ENCODE data around the gene HOXC11. TPM values are rescaled to one million over a fixed set of nuclear protein-coding genes. Genes with fewer than 3 reads are reported as not detected.

HOXC11 gene
- total RNA-seq, 2 experiments from 2014 or later, result not detected

DNA sequence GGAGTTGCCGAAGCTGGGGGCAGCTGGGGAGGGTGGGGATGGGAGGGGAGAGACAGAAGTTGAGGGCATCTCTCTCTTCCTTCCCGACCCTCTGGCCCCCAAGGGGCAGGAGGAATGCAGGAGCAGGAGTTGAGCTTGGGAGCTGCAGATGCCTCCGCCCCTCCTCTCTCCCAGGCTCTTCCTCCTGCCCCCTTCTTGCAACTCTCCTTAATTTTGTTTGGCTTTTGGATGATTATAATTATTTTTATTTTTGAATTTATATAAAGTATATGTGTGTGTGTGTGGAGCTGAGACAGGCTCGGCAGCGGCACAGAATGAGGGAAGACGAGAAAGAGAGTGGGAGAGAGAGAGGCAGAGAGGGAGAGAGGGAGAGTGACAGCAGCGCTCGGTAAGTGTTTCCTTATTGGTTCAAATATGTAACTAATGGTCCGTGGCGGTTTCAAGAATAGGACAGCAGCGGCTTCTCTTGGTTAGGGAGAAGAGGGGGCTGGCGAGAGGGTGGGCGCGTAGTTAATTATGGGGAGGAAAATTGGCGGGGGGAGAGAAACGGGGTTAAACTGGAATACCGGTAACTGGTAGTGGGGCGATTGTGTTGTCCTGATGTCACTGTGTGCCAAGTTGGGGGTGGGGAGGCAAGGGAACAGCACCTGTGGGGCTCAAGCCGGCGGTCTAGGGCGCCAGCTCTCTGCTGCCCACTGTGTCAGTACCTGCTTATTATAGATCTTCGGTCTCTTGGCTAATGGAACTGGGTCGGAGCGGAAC lies 44.3 kb downstream of the HOXC11 start:
- H3K9me3 Mint-ChIP-seq (ENCODE audit: insufficient read depth), result no peaks in the 10 kb centered on the region
- POLR2A ChIA-PET, result interaction anchor here (0.7 to 1.1 kb wide), 2 partner anchors 10 to 19 kb away, joined by 6 read pairs; no protein-coding TSS in a partner anchor
- H3K4me1 Mint-ChIP-seq (ENCODE audit: low read depth), result peaks cover 27% of the 10 kb centered on the region
- ATAC-seq (peak; percentile 58), DNase-seq (no peak)
- H3K27me3 Mint-ChIP-seq (ENCODE audit: low read depth), result peaks cover 80% of the 10 kb centered on the region
- CTCF ChIA-PET, result interaction anchor here (0.5 to 3.1 kb wide), 16 partner anchors 8 to 225 kb away, joined by 3 to 16 read pairs (median 4); partner anchors contain the start of genes HOXC5, HOXC8 and HOXC9
- H3K27ac Mint-ChIP-seq, result peak overlapping the region; percentile 46
- H3K4me3 Mint-ChIP-seq, result peak overlapping the region; percentile 80
- no peaks in the 10 kb centered on the region for H3K36me3 Mint-ChIP-seq (ENCODE audit: low read depth)

- Mint-ChIP-seq H3K9me3 (ENCODE audit: insufficient read depth) (no peaks in the 10 kb centered on the region), H3K27ac (peak overlapping the region; percentile 46), H3K36me3 (ENCODE audit: low read depth) (no peaks in the 10 kb centered on the region), H3K4me3 (peak overlapping the region; percentile 80), H3K27me3 (ENCODE audit: low read depth) (peaks cover 80% of the 10 kb centered on the region), H3K4me1 (ENCODE audit: low read depth) (peaks cover 27% of the 10 kb centered on the region)
- DNase-seq (peak; percentile 83), ATAC-seq (peak; percentile 91)
- CTCF ChIA-PET, result interaction anchor here (0.5 to 3.1 kb wide), 14 partner anchors 9 to 225 kb away, joined by 3 to 16 read pairs (median 4); partner anchors contain the start of genes HOXC5, HOXC8 and HOXC9
- POLR2A ChIA-PET, result interaction anchor here (1.1 kb wide), 1 partner anchor 9 kb away, joined by 6 read pairs; no protein-coding TSS in a partner anchor
Measured at GRCh38 chr12:54017878-54018467, 45.0 kb downstream of the HOXC11 start.

DNA sequence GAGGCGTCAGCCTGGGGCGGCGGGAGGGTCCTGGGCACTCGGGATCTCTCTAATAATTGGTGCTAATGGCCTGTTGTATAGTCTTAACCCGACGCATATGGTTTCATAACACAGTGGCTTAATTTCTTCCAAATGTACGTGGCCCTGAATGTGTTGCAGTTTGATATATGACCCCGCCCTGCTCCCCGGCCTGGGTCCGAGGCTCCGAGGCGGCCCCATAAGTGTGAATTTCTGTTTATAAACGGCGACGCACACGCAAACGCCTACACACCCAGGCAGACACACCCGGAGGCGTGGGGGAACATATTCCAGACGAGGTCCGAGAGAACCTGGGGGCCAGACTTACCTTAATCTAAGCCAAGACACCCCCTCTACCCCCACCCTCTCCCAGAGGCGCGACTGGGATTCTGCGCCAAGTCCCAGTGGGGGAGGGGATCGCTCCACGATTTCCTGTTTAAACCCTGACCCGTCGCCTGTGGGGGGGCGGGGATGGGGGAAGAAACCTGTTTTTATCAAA lies 45.6 kb downstream of the HOXC11 start:
- peak overlapping the region; percentile 6 for H3K27ac Mint-ChIP-seq
- H3K4me3 Mint-ChIP-seq, result peak overlapping the region; percentile 80
- POLR2A ChIA-PET, result no interaction called here

DNA sequence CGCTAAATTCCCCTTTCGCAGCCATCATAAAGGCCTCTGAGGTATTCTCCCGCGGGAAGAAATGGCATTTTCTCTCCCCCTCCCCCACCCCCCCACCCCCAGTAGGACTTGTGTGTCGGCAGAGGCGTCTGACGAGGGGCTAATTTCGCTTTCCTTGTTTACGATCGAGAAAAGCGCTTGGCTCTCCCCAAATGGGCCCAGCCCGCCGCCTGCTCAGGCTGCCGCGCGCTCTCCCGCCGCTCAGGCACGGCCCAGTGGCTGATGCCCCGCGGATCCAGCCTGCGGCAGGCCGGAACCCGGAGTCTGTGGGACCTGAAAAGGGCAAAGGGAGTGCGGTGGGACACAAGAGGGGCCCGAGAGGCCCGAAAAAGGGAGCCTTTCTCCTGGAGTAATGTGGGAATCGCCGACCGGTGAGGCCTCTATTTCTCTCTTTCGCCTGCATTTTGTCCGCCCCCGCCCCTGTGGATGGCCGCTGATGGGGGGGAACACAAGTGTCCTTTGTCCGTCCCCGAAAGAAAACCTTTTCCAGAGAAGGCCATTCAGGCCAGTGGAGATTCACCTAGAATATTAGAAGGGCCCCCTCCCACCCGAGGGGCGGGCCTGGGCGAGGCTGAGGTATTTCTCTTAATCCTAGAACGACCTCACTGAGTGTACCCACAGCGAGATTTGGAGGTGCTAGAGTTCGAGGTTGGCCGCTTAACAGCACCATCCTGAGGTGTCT lies 46.3 kb downstream of the HOXC11 start:
- no peak overlapping the region for H3K27ac Mint-ChIP-seq
- ATAC-seq (no peak), DNase-seq (no peak)
- peaks cover 27% of the 10 kb centered on the region for H3K4me1 Mint-ChIP-seq (ENCODE audit: low read depth)
- CTCF ChIA-PET, result interaction anchor here (1.6 kb wide), 1 partner anchor 13 kb away, joined by 5 read pairs; the partner anchor contains the start of gene HOXC5
- POLR2A ChIA-PET, result no interaction called here
- no peaks in the 10 kb centered on the region for H3K9me3 Mint-ChIP-seq (ENCODE audit: insufficient read depth)
- H3K27me3 Mint-ChIP-seq (ENCODE audit: low read depth), result peaks cover 80% of the 10 kb centered on the region
- H3K36me3 Mint-ChIP-seq (ENCODE audit: low read depth), result no peaks in the 10 kb centered on the region
- no peak overlapping the region for H3K4me3 Mint-ChIP-seq

More for the DNA sequence above, 45.6 kb downstream of the HOXC11 start:
- DNase-seq (no peak), ATAC-seq (no peak)
- Mint-ChIP-seq H3K4me1 (ENCODE audit: low read depth) (peaks cover 27% of the 10 kb centered on the region), H3K9me3 (ENCODE audit: insufficient read depth) (no peaks in the 10 kb centered on the region), H3K27me3 (ENCODE audit: low read depth) (peaks cover 80% of the 10 kb centered on the region), H3K36me3 (ENCODE audit: low read depth) (no peaks in the 10 kb centered on the region)
- CTCF ChIA-PET, result interaction anchor here (1.2 kb wide), 1 partner anchor 172 kb away, joined by 5 read pairs; no protein-coding TSS in a partner anchor

DNA sequence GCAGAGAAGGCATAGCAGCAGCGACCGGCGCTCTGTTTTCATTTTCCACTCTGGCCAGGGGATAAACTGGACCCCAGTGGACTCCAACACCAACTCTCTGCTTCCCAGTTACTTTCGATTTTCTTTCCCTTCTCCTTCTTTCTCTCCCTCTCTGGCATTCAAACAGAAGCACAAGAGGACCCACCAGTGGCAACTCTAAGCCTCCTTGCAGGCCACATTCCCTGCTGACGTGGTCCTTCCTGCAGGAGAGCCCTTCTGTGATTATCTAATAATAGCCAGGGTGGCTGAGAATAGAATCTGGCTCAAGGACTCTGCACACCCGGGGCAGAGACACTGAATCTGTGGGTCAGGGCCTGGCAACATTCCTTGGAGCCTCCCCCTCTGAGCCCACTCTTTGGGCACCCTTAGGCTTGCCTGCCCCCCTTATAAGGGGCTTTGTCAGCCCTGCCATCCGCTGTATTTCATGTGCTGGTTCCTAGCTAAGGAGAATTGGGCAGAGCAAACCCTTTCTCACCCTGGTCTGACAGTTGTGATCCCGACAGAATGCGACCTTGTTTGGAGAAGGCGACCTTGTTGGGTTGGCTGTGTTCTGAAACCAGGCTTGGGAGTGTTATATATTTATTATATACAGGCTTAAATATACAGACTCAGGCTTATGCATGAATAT lies 47.1 kb downstream of the HOXC11 start:
- Mint-ChIP-seq H3K27ac (no peak overlapping the region), H3K4me1 (ENCODE audit: low read depth) (peaks cover 23% of the 10 kb centered on the region), H3K4me3 (no peak overlapping the region), H3K27me3 (ENCODE audit: low read depth) (peaks cover 76% of the 10 kb centered on the region), H3K9me3 (ENCODE audit: insufficient read depth) (no peaks in the 10 kb centered on the region), H3K36me3 (ENCODE audit: low read depth) (no peaks in the 10 kb centered on the region)
- DNase-seq (no peak), ATAC-seq (no peak)
- POLR2A ChIA-PET, result no interaction called here
- CTCF ChIA-PET, result interaction anchor here (1.4 to 1.6 kb wide), 2 partner anchors 12 to 188 kb away, joined by 5 to 7 read pairs; partner anchors contain the start of gene HOXC5

- ATAC-seq (no peak), DNase-seq (no peak)
- ChIA-PET CTCF (interaction anchor here (1.4 to 3.9 kb wide), 3 partner anchors 12 to 187 kb away, joined by 5 to 19 read pairs (median 7); partner anchors contain the start of gene HOXC5), POLR2A (no interaction called here)
- Mint-ChIP-seq H3K9me3 (ENCODE audit: insufficient read depth) (no peaks in the 10 kb centered on the region), H3K4me1 (ENCODE audit: low read depth) (peaks cover 22% of the 10 kb centered on the region), H3K4me3 (no peak overlapping the region), H3K27me3 (ENCODE audit: low read depth) (peaks cover 75% of the 10 kb centered on the region), H3K27ac (no peak overlapping the region), H3K36me3 (ENCODE audit: low read depth) (no peaks in the 10 kb centered on the region)
Measured at GRCh38 chr12:54020591-54021405, 47.9 kb downstream of the HOXC11 start.

DNA sequence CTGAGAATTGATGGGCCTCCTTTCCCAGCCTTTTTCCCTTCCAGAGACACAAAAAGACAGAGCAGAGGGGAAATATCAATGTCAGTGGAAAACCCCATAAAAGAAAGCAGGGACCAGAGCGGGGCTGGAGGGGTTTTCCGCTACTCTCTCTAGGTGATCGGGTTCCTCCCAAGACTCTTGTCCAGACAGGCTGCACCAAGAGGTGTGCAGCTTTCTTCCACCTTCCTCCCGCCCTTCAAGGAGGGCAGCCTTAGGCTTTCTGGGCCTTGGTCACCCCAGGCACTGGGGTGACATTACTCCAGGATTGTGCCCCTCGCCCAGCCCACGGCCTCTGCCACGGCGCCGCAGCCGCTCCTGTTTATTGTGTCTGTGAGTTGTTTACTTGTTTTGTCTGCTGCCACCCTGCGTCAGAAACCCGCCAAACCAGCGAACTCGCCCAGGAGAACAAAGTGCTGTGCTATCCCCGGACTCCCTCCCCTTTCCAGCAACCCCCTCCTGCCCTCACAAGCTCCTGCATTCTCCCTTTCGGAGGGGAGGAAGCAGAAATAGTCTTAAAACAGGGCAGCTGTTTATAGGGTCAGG lies 48.6 kb downstream of the HOXC11 start:
- POLR2A ChIA-PET, result no interaction called here

DNA sequence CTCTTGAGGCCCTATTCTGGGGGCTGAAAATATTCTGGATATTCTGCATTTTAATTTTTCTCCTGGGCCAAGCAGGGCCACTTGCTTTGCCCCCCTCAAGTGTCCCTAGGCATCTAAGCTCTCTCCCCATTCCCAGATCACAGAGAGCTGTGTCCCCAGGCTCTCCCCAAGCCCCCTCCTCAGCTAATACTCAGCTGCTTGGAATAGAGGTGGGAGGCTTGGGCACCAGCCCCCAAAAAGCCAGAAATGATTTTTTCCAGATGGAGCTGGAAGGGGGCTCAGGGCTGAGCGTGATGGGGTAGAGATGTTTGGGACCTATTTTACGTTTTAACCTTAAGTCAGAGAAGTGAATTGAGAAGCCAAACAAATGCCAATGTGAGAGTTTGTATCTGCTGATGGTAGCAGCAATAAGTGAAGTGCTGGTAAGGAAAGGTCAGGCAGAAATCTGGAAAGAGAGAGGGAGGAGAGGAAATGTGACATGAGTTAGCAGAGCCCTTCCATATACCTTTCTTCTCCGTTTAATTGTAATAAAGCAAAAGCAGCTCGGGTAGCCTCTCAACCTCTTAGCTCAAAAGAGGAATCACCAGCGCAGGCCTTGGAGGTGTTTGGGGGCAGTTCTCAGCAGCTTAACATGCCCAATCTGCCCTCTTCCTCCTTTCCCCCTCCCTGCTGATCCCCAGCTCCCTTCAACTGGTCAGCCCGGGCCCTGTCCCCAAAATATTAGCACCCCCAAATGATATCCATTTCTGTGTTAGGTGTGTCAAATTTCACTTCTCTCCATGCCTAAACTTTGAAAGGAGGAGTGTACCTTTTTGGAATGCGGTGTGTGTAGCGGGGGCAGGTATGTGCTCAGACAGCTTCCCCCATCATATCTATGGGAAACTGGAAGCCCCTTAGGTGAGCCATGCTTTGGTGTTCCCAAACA lies 50.3 kb downstream of the HOXC11 start:
- Mint-ChIP-seq H3K4me3 (no peak overlapping the region), H3K36me3 (ENCODE audit: low read depth) (no peaks in the 10 kb centered on the region), H3K27ac (no peak overlapping the region), H3K4me1 (ENCODE audit: low read depth) (peaks cover 24% of the 10 kb centered on the region), H3K27me3 (ENCODE audit: low read depth) (peaks cover 79% of the 10 kb centered on the region), H3K9me3 (ENCODE audit: insufficient read depth) (no peaks in the 10 kb centered on the region)
- ATAC-seq, result no peak
- DNase-seq, result no peak
- ChIA-PET CTCF (interaction anchor here (0.7 to 12.9 kb wide), 9 partner anchors 10 to 276 kb away, joined by 3 to 248 read pairs (median 8); partner anchors contain the start of genes HOXC5 and SMUG1), POLR2A (no interaction called here)

More for the DNA sequence above, 48.6 kb downstream of the HOXC11 start:
- ATAC-seq (no peak), DNase-seq (no peak)
- Mint-ChIP-seq H3K36me3 (ENCODE audit: low read depth) (no peaks in the 10 kb centered on the region), H3K4me1 (ENCODE audit: low read depth) (peaks cover 25% of the 10 kb centered on the region), H3K9me3 (ENCODE audit: insufficient read depth) (no peaks in the 10 kb centered on the region), H3K27me3 (ENCODE audit: low read depth) (peaks cover 75% of the 10 kb centered on the region), H3K4me3 (no peak overlapping the region), H3K27ac (no peak overlapping the region)
- CTCF ChIA-PET, result interaction anchor here (0.8 to 12.9 kb wide), 6 partner anchors 11 to 193 kb away, joined by 3 to 248 read pairs (median 14); partner anchors contain the start of genes HOXC5 and SMUG1

DNA sequence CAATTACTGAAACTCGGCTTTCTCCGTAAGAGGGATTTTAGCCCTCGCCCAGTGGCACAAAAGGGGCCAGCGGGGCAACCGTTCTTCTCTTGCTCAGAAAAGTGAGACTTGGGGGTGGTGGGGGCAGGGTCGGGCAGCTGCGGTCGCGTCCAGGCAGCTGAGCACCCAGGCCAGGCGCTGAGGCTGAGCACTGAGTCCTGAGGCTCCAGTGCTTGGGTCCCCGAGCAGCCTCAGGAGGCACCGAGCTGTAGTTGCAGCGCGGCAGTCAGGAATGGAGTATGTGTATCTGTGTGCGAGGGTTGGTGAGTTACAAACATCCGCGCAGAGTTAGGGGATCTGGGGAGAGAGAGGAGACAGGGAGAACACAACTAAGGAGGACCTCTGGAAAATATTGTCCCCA lies 51.2 kb downstream of the HOXC11 start:
- CTCF ChIA-PET, result interaction anchor here (1.2 to 12.9 kb wide), 9 partner anchors 9 to 191 kb away, joined by 3 to 248 read pairs (median 8); partner anchors contain the start of genes HOXC5 and SMUG1
- POLR2A ChIA-PET, result no interaction called here
- Mint-ChIP-seq H3K4me3 (no peak overlapping the region), H3K27ac (no peak overlapping the region), H3K4me1 (ENCODE audit: low read depth) (peaks cover 20% of the 10 kb centered on the region), H3K36me3 (ENCODE audit: low read depth) (no peaks in the 10 kb centered on the region), H3K27me3 (ENCODE audit: low read depth) (peaks cover 83% of the 10 kb centered on the region), H3K9me3 (ENCODE audit: insufficient read depth) (no peaks in the 10 kb centered on the region)
- no peak for ATAC-seq
- no peak for DNase-seq
